GM18907 (cell line): Measurements from ENCODE around the gene SACS.

Source experiments
- ATAC-seq: cut with Tn5 transposase; IDR thresholded peaks from one replicate; pipeline ENCODE4 v1.9.1; 2021; ENCODE audit warnings: mild to moderate bottlenecking, moderate library complexity; ENCODE audit not compliant: unreplicated experiment

The SACS gene

DNA sequence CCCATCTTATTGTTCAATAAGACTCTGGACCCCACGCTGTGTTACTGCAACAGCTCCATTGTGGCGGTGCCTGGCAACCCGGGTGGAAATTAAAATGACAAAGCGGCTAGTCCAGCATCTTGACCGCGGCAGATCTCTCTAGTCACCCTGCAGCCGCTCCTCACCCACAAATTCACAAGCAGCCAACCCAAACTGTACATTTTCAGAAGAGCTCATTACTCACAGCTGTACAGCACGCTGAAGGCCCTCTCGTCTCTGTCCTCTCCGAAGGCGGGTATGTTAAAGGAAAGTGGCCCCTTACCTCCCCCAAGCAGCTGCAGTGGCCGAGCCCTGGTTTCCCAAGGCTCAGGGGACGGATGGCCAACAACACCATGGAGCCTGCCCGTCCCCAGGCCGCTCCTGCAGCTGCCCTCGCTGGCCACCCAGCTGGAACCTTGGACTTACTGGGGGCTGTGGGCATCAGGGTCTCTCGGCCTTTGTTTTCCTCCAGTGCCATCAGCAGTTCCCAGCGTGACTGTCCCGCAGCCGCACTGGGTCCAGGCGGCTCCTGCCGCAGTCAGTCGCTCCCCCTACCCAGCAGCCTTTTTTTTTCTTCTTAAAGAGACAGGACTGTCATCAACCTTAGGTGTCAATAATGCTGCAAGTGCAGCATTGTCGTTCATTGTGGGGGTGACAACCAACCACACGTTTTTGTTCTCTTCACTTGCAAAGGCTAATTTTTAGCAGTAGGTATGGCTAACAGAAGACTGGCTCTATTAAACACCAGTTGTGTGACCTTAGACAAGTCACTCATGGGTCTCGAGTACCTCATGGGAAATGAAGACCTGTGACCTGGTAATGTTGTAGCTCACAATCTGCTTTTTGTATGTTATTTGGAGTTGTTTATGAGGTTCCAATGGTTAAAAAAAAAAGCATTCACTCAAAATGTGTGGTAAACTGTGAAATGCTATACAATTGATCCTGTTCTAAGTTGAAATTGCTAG lies at the start of gene SACS:
TSS of gene SACS (minus strand) at position 532 of the 983 bp plus-strand sequence. CDS start 22,463 bp downstream, outside the sequence.
- no peak for ATAC-seq

DNA sequence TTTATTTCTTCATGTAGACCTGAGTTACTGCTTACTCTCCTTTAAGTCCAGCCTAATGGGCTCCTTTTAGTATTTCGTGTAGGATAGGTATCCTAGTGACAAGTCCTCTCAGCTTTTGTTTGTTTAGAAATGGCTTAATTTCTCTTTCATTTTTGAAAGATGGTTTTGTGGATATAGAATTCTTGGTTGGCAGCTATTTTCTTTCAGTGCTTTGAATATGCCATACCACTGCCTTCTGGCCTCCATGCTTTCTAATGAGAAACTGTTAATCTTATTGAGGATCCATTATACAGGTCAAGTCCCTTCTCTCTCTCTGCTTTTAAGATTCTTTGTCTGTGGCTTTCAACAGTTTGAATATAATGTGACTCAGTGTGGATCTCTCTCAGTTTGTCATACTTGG lies 46.8 kb upstream of the SACS start:
- ATAC-seq, result no peak

DNA sequence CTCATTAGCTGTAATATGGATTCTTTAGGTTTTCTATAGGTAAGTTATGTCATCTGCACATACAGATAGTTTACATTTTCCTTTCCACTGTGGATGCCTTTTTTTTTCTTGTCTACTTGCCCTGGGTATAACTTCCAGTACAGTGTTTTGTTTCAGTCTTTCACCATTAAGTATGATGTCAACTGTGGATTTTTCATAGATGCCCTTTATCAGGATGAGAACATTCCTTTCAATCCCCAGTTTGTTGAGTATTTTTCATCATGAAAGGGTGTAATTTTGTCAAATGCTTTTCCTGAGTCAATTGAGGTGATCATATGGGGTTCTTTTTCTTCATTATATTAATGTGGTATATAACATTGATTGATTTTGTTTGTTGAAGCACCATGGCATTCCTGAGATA lies 43.6 kb upstream of the SACS start:
- no peak for ATAC-seq

GRCh38 chr13:23473221-23473620 lies 39.7 kb upstream of the SACS start:
- ATAC-seq, result no peak

- no peak for ATAC-seq
These were observed 38.7 kb upstream of the SACS start for GRCh38 chr13:23472189-23472588.

GRCh38 chr13:23470790-23471614 lies 37.5 kb upstream of the SACS start:
- ATAC-seq, result no peak

GRCh38 chr13:23469951-23470421 lies 36.5 kb upstream of the SACS start:
- ATAC-seq, result no peak

DNA sequence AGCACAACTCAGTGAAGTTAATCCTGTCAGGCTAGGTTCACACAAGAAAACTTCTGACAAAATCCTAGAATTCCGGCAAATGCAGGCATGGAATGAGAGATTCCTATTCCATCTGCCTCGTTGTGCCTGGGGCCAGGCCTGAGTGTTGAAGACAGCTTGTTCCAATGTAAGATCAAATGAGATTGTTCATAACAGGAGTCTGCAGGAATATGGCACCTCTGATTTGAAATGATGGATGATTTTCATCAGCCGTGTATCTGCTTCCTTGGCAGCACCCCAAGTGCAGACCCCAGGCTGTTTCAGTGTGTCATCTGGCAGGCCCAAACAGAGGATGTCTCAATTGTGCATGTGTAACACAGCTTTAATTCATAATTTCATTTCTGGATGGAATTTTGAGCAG lies 35.3 kb upstream of the SACS start:
- ATAC-seq, result no peak

- no peak for ATAC-seq
These were observed 34.4 kb upstream of the SACS start for GRCh38 chr13:23467932-23468278.

- ATAC-seq, result peak; percentile 6
These were observed 33.8 kb upstream of the SACS start for GRCh38 chr13:23467048-23467931.

DNA sequence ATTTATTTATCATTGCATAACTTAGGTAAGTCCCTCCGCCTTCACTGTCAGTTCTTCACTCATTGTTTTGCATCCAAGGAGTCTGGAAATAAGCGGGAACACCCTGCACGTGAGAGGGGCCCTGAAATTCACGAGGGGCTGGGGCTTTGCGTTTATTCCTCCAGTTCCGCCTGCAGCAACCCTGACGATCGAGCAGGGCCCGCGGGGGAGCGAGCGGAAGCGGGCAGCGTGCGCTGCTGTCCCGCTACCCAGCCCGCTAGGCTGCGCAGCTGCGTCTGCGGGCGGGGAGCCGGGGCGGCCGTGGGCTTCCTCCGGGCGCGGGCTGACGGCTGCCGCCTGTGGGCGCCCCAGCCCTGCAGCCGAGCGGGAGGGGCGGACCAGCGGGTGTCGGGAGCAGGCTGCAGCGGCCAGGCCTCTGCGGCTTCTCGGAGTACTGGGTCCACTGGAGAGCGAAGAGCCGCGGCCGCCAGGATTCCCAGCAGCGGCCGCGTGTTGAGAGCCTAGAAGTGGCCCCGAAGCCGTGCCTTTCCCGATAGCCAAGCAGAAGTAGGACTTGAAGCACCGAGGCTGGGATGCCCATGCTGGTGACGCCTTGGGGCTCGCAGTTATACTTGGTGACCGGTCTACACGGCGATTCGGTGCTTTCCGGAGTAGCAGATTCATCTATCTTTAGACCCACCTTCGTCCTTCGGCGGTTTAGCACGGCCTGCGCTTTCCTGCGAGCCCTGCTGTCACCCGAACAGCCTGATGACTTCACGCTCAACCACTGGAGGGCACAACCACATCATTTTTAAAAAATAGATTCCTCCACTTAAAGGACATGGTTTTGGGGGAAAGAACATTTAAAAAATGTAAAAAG lies 32.9 kb upstream of the SACS start:
- peak; percentile 94 for ATAC-seq

GRCh38 chr13:23463661-23464060 lies 30.2 kb upstream of the SACS start:
- no peak for ATAC-seq

DNA sequence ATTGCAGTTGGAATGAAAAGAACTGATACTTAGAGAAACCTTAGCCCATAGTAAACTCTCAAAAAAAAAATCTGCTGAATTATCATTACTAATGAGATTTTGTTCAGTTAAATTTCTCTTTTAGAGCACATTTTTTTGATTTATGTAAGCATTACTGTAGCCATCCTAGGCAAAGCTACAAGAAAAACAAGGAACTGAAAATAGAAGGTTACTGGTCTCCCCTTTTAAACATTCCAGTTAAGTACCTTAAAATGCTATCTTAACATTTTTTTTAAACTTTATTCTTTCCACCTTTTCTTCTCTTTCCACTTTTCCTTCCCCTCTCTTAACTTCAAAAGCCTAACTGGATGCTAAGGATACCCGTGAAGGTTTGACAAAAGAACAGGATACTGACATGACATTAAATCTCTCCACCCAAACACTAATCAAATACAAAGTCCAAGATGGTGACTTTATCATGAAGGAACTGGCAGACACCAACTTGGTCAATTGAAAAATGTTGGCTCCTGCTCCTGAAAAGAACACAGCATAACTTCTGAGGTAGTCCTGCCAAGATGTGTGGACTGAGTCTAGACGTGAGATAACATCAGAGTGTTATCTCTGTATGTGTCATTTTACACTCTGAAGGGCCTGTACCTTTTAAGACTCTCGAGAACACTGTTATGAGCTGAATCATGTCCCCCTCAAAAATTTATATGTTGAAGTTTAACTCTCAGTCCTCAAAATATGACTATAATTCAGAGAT lies 29.5 kb upstream of the SACS start:
- no peak for ATAC-seq

DNA sequence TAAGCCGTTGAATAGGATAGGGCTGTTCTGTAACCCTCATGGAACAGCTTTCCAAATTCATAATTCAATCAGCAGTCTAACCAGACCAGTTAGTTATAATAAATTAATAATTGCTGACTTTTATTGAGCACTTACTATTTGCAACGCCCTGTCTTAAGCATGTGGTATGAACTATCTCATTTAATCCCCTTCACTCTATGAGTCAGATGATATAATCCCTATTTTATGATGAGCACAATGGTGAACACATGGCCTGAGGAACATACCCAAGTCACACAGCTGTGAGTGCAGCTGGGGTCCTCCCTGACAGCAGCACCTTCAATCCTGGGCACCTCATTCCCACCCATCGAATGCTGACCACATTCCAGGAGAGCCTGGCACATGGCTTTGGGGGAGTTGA lies 28.0 kb upstream of the SACS start:
- ATAC-seq, result no peak

DNA sequence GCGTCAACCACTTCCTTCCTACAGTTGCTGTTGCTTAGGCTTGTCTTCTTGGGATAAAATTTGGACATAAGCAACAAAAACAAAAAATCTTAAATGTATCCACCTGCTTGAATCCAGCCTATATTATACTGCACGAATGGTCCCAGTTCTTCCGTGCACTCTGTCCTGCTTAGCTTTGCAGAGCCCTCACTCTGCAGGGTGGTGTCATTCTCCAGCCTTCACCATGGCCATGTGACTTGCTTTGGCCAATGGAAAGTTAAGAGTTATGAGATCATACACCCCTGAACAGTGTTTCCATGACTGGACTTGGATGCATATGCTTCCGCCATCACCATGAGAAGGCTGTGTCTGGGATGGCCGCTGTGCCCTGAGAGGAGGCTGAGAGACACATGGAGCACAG lies 27.4 kb upstream of the SACS start:
- ATAC-seq, result no peak

DNA sequence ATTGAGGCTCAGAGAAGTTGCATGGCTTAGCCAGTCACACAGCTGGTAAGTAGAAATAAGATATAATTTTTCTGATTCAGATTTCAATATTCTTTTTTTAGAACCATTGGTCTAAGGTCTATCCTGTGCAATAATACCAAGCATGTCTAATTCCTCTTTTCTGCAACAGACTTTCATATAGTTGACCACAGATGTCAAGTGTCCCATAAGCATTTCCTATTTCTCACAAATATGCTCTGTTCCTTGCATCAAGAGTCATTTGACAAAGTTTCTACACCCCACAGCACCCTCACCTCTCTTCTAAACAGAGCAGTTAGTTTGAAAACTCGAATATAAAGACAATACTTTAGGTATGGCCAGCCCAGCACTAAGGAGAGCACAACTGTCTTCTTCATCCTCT lies 26.8 kb upstream of the SACS start:
- peak; percentile 72 for ATAC-seq

DNA sequence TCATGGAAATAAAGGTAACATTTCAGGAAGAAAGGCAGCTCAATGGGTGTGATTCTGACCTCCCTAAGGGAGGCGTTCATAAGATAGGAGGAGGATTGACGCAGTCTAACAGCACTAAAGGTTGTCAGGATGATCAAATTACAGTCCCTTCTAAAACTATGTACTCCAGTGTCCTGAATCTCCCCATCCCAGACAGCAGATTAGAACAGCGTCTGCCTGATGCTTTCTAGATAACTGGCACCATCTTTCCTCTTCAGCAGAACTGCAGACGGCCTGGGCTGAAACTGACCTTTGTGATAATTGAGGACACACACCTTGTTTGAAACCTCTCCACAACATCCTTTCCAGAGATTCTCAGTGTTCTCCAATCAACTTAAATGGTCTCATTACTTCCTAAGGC lies 25.5 kb upstream of the SACS start:
- ATAC-seq, result no peak

DNA sequence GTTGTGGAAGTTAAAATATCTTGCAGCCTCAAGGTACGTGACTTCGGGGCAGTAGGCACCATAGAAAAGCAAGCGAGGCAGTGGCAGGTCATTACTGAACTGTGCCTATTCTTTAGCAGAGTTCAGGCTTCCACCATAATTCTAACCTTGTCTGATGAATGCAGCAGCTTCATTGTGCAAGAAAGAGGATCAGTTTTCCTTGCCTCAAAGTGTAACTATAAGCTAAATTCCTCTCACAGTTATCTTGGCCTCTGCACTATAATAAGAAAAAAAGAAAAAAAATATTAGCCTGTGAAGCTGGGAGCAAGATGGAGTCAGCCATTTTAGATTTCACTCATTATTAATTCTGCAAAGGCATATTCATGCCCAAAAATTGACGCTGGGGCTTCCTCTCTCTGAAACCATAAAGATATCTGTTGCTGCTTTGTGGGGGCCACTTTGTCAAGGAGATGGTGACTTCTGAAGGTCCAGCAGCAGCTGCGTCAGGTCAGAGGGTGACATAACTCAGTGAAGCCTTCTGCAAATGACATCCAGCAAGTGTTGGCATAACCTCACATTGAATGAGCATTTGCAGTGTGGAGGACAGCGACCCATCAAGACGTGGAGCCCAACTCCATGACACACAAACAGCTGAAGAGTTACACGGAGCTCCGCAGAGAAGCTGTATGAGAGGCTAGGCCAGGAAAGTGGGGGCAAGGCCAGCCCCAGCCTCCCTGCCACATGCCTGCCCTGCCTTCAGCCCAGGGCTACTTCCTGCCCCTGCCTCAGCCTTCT lies 23.1 kb upstream of the SACS start:
- no peak for ATAC-seq
